Stimulated activated CD4-positive, alpha-beta T cell treated with anti-CD3 and anti-CD28 coated beads, TNF-alpha, amount 100 ng/mL, for 1 hour (primary cell): ENCODE results near the gene TTC27.
"Not testable (repeated sequence)": the region's sequence is repeated elsewhere in the genome, so short reads cannot be mapped to it uniquely, and the experiment has no call there.

Experiments used
- DNase-seq, 3 donors: peaks; one replicate each; pipeline ENCODE4 v3.0.0-alpha.2; 2020; ENCODE audit warnings: low read depth in 3 of 3, low spot score in 1 of 3

TTC27 gene

DNA sequence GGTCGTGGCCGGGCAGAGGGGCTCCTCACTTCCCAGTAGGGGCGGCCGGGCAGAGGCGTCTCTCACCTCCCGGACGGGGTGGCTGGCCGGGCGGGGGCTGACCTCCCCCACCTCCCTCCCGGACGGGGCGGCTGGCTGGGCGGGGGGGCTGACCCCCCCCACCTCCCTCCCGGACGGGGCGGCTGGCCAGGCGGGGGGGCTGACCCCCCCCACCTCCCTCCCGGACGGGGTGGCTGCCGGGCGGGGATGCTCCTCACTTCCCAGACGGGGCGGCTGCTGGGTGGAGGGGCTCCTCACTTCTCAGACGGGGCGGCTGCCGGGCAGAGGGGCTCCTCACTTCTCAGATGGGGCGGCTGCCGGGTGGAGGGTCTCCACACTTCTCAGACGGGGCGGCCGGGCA is 126.8 kb downstream of the TTC27 start:
- DNase-seq = not testable (repeated sequence)

DNA sequence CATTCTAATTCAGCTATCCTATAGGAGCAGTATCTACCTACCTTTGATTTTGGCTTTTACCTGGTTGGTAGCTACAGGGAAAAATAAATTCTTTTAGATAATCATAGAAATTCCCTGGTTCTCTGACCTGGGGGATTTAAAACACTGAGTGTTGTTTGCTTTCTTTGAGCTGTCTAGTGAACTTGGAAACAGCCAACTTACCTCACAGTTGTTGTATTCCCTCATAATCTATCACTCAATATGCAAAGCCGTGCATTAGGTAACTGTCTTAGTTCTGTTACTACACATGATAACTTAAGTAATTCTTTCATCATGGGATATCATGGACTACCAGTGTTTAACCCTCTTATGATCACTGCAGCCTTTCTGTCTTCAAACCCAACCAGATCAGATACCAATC is 127.8 kb downstream of the TTC27 start:
- no peak for DNase-seq

DNA sequence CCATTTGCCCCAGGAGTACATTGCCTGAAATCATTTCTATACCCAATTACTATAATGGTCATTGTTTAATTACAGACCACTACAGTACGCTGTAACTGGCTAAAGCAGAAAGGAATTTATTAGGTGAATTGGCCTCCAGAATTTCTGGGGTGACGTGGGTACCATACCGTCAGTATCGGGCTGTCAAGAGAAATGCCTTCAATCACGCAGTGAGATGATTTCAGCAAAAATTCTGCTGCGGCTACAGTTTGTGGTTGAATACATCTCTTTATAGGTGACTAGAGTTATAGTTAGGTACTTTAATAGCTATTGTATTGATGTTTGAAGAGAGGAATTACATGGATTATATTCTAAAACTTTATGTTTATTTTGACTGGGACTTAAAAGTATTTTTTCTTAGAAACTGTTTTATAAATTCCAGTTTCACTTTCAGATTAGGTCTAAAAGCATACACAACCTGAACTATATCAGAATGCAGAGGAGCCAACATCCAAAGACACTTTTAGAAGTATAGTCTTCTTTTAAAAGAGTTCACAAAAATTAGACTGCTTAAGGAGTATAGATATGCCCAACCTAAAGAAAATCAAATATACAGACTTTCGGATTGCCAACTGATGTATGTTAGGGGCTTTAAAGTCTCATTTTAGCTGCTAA is 128.4 kb downstream of the TTC27 start:
- no peak for DNase-seq

DNA sequence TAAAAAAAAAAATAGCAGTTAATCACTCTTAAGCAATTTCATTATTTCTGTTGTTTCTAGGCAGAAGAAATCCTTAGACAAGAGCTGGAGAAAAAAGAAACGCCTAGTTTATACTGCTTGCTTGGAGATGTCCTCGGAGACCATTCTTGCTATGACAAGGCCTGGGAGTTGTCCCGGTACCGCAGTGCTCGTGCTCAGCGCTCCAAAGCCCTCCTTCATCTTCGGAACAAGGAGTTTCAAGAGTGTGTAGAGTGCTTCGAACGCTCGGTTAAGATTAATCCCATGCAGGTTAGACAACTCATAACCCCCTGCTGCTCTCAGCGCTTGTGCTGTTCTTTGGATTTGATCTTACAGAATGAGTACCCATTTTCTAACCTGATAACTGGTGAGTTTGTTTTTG is 130.4 kb downstream of the TTC27 start:
- no peak for DNase-seq

DNA sequence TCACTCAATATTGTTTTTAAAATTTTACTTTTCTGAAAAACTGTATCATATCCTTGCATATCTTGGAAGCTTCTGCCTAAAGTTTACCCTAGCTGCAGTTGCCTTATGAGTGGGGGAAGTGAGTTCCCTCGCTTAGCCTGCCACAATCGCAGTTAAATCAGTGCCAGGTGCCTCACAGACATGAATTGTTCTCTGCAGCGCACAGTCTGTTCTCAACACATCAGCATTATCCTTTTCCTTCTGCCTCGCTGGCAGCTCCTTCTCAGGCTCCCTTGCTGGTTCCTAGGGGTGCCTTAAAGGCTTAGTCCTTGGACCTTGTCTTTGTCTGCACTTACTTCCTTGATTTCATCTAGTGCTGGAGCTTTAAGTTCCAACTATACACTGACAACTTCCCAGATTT is 132.8 kb downstream of the TTC27 start:
- no peak for DNase-seq

DNA sequence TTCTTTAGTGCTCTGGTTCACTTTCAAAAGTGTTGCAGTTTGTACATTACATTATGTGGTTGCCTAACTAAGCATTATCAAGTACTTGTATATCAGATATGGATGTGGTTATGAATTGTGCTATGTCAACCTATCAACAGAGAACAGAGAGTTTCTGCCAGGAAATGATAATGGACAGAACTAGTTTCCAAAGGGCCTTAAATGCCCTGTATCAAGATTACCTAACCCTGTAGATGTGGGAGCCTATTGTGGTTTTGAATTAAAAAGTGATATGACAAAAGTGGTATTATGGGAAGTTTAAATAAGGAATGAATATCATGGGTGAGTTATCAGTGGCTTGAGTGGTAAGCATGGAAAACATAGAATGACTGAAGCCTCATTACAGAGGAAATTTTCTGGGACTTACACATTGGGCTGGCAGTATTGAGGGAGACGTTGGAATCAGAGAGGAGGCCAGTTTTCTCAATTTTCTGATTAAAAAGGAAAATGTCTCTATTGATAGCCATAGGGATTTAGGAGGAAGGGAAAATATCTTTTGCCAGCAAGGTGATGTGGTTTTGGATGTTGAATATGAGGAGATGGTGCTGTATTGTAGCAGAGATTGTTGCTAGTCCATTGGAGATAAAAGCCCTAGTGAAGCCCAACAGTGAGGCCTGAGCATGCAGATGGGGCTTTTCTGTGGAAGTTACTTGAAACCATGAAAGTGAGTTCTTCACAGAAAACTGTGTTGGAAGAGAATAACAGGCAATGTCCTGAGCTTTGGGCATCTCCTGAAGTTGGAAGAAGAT is 140.7 kb downstream of the TTC27 start:
- no peak for DNase-seq

DNA sequence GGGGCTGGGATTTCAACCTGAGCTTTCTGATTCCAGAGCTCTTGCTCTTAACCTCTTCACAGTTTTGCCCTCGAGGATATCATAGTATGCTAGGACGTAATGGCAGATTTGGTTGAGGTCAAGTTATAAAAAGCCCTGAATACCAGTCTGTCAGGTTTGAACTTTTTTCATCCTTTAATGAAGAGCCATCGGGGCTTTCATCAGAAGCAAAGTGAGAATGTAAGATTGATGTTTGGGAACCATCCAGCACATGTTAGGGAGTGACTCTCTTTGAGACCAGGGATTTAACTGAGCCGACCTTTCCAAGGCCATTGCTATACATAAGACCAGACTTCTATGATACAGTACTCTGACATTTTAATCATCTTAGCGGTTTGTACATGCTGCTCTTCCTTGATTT is 142.5 kb downstream of the TTC27 start:
- DNase-seq = no peak

DNA sequence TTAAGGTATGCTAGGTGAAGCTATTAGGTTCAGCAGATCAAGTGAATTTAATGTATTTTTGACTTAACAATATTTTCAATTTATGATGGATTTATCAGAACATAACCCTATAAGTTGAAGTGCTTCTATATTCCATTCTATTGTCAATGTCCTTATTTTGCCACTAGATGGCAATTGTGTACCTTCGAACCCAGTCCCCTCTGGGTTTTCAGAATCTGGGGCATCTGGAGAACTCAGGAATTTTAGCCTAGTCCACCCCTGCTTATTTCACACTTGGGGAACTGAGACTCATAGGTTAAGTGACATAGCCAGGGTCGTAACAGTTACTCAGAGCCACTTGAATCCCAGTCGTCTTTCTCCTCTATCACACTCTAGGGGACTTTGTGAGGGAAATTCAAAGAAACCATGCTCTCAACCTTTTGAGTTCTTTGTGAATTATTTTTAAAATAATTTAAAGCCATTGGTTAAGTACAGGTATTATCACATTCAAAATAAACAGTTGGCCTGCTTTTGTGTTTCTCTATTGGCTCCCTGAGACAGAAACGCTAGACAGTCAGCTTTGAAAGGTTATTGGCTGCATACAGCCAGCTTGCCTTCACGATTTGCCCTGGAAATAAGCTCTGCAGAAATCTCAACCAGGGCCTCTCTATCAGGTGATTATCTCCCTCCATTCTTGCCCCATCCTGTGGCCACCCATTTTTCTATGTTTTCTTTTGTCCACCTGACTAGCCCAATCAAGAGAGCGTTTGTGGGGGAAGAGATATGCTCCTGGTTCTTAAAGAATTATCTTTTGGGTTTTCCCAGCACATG is 145.0 kb downstream of the TTC27 start:
- DNase-seq = no peak

DNA sequence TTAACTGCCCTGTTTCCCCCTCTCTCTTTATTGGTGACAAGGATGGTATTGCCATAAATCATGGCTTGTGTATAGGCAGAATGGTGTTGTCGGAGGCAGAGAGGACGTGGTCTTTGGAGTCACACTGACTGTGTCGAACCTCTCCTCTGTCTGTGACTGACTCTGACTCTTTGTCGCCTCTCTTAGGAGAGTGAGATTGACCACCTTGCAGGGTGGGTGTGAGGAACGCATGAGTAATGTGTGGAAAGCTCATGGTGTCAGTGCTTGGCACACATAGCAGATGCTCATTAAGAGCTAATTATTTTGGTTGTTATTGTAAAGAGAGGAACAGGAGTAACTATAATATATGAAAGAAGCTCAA is 145.6 kb downstream of the TTC27 start:
- no peak for DNase-seq

DNA sequence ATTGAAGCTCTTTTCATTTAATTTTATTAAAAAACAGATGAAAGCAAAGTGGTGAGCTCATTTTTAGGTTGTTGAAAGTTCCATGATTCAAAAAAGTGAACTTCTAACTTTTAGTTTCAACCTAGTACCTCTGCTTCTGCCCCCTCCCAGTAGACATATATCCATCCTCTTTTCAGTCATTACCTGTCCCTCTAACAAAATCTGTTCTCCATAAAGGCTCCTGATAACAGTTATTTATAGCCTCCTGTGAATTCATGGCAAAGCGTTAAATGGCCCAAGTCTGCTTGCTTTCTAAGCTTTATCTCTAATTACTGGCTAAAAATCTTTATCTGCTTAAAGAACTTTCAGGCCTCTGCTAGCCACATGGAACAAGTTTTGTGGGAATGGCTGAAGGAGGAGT is 148.1 kb downstream of the TTC27 start:
- DNase-seq = no peak

DNA sequence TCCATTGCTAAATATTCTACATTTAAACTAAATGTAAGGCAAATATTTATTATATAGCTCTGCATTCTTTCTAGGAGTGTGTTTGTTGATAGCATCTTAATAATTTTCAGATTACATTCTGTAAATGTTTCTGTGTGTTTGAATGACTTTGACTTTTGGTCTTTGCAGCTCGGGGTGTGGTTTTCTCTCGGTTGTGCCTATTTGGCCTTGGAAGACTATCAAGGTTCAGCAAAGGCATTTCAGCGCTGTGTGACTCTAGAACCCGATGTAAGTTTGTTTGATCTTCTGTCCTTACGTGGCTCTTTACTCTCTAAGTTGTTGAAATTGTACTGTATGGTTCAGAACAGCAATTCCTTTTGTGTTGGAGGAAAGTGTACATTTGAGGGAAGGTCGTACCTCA is 149.9 kb downstream of the TTC27 start:
- DNase-seq = no peak

DNA sequence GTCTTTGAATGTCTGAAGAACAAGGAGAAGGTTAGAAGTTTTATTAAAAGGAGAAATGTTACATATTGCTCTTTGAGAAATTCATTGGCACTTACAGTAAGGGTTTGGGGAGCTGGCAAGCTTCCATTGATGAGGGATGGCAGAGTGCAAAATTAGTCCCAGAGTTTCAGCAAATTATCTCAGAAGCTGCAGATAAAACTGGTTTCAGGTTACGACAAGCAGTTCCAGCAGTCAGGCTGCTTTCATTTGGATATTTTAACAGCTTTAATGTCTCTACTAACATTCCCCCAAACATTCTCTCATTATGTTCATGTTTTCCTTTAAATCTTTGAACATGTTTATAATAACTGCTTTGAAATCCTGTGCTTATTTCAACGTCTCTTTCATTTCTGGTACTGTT is 153.1 kb downstream of the TTC27 start:
- no peak for DNase-seq

DNA sequence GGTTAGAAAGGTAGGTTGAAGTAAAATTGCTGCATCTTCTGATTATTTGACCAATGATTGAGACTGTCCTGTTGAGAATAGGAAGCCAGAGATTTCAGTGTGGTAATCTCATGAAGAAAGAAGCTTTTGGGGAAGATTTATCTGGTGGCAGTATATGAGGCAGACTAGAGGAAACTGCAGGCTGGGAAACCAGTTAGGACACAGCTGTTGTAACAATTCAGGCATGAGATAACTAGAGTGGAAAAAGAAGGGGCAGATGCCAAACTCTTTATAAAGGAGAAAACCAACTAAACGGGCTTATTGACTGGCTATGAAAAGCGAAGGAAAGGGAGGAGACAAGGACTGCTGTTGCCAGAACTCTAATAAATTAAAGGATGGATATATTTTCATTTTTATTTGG is 155.6 kb downstream of the TTC27 start:
- no peak for DNase-seq

DNA sequence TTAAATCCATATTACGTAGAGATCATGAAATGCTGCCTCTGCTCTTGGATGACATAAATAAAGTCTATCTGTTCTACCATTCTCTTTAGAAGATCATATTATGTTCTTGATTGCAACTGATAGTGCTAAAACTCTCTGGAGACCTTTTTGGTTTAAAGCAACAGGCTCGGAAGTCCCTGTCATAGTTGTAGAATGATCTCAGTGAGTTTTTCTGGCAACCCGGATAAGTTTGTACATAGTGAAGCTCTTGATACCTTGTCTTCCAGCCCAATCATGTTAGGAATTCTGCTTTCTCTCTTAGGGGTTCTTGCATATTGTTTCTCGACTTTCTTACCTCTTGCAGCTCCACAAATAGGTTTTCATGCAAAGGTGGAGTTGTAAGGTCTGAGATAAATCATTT is 156.1 kb downstream of the TTC27 start:
- no peak for DNase-seq

DNA sequence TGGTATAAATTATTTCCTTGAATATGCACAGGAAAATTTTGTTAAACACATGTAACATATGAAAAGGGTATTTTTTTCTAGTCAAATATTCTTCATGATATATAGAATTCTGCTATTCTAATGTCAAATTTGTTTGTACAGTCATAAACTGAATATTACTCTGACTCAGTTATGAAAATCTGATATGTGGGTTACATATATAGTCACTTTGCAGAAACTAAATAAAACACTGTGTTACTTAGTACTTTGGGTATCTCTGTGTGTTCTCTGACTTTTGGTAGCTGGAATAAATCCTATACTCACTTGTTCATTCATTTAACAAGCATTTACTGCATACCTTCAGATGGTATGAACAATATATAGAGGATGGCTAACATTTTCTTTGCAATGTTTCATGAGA is 159.4 kb downstream of the TTC27 start:
- no peak for DNase-seq

DNA sequence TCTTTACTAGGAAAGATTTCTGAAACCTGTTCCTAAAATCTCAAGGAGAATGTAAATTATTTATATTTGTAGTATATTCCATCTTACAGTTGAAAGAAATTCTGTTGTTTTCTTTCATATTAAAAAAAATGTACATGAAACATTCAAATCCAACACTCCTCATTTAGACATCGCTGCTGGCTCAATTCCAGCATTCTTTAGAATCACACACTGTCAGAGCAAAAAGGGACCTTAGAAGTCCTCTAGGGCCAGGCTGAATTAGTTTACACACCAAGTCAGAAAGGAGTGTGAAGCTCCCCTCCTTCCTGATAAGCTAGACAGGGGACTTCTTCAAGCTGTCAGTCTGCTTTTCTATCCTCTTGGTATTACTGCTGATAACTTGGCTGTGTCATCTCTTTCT is 160.3 kb downstream of the TTC27 start:
- no peak for DNase-seq

DNA sequence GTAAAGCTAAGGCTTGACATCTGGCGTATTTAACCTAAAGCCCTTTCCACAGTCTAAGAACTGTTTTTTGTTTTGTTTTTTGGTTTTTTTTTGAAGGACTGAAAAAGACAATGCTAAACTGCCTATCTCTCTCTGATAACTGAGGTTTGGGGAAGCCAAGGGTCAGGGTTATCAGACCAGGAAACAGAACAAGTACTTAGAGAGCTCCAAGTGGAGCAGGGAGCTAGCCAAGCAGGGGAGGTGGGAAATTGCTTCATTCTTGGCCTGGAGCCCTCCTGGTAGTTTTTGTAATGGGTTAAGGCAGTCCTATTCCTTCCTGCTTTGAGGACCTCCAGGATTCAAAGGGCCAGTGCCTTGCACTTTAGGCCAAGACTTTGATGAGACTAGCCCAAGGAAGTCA is 164.6 kb downstream of the TTC27 start:
- no peak for DNase-seq

DNA sequence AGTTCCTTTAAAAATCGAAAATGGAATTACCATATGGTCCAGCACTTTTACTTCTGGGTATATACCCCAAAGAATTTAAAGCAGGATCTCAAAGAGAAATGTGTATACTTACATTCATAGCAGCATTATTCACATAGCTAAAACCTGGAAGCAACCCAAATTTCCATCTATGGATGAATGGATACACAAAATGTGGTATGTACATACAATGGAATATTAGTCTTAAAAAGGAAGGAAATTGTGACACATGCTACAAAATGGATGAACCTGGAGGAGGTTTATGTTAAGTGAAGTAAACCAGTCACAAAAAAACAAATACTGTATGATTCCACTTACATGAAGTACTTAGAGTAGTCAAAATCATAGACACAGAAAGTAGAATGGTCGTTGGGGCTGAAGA is 171.0 kb downstream of the TTC27 start:
- no peak for DNase-seq

DNA sequence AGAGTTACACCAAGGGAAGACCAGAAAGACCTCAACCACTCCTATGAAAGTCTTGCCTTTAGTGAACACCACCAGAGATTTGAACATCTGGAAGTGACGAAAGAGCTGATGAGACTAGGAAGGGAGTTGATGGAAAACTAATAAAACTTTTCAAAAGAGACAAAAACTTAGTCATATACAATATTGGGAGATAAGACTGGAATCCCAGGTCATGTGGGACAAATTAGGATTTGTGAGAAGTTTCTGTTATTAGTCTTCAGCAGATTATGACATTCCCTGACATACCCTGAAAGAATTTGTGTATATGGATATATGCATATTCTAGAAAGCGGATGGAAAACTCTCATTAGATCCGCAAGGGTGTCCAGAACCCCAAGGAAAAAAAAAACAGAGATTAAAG is 173.9 kb downstream of the TTC27 start:
- no peak for DNase-seq

DNA sequence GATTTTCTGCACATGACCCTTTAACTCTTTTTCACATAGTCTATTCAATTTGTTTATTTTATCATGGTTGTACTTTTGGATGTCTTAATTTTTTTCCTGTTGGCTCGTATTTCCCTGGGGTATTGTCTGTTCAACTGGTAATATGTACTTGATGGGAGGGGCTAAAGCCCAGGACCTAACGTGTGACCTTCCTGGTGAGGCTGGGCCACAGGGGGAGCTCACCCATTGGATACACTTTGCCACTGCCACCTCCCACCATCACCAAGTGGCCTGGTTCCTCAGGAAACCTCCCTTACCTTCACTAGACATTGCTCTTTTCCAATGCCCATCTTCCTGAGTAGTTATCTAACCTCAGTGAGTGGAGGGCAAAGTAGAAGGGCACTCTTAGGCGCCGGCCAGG is 175.0 kb downstream of the TTC27 start:
- no peak for DNase-seq

DNA sequence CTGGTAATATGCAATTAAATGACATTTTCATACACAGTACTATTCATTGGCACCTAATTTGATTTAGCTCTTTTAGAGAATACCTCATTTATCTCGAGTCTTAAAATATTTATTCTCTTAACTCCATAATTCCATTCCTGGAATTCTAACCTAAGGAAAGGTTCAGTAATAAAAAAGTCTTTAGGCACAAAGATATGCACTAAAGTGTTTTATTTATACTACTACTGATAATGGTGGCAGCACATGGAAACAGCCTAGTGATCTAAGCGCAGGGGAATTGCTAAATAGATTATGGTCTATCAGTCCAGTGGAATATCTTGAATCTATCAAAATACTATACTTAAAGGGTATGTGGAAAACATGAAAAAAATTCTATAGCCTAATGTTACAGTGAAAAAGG is 176.4 kb downstream of the TTC27 start:
- DNase-seq = no peak
